AG04450 (cell line): ENCODE measurements around the gene AK2. TPM values are rescaled to one million over a fixed set of nuclear protein-coding genes. Genes with fewer than 3 reads are reported as not detected.
"Not testable (repeated sequence)": the region's sequence is repeated elsewhere in the genome, so short reads cannot be mapped to it uniquely, and the experiment has no call there.

Source experiments
- CTCF ChIA-PET: fragments of 300-600, 350-600 bp; formaldehyde crosslinking; extraction: SDS; loops from one replicate; lab custom pipeline; 2022; ENCODE audit warnings: antibody characterized with exemption, inconsistent platforms; lab: Charles Lee
- POLR2A ChIA-PET: fragments of 350-600 bp; formaldehyde crosslinking; extraction: SDS; loops from one replicate; lab custom pipeline; 2021; ENCODE audit warnings: antibody characterized with exemption, inconsistent platforms; lab: Yijun Ruan, JAX
- DNase-seq: peaks from one replicate; pipeline ENCODE4 v3.0.0-alpha.2; 2011; ENCODE audit warnings: low read depth, low spot score
- H3K27ac ChIP-seq: one replicate; pipeline ENCODE4 v1.5.1; 2012; ENCODE audit warnings: low read depth, low read length, control low read depth
- H3K27me3 ChIP-seq: one replicate; pipeline ENCODE4 v1.6.0; 2012; ENCODE audit warnings: low read length; ENCODE audit not compliant: control insufficient read depth, insufficient read depth
- H3K4me3 ChIP-seq: 2 replicates; pipeline ENCODE4 v1.5.1; 2011; ENCODE audit warnings: mild to moderate bottlenecking, low read depth, low read length, control low read depth
- H3K9me3 ChIP-seq: 2 replicates; pipeline ENCODE4 v1.5.1; 2012; ENCODE audit warnings: low read length; ENCODE audit not compliant: control insufficient read depth, insufficient read depth
- CTCF ChIP-seq: IDR thresholded peaks from 2 replicates; pipeline ENCODE4 v1.5.1; 2011; ENCODE audit warnings: low read depth, low read length, control low read depth, inconsistent platforms
- polyA plus RNA-seq: library from polyadenylated mRNA; depleted of rRNA; stranded (reverse); fragments of >200 nt; gene quantifications from 2 replicates; pipeline ENCODE4 v1.2.3, GENCODE V29; 2011

The AK2 gene
- polyA plus RNA-seq, 1 experiment, result 129 TPM

- H3K27me3 ChIP-seq, result no peaks in the 10 kb centered on the region
- CTCF ChIA-PET, result interaction anchor here (0.9 to 3.0 kb wide), 2 partner anchors 9 to 64 kb away, joined by 4 to 14 read pairs; no protein-coding TSS in a partner anchor
- POLR2A ChIA-PET, result no interaction called here
- H3K9me3 ChIP-seq, result no peaks in the 10 kb centered on the region
- no peak for DNase-seq
- H3K4me3 ChIP-seq, result no peak overlapping the region
- peak overlapping the region; percentile 74 for H3K27ac ChIP-seq
- TF ChIP-seq CTCF, result no peak
Observed at GRCh38 chr1:32997381-32997891, 39.2 kb downstream of the AK2 start.

GRCh38 chr1:32993324-32993636, 43.4 kb downstream of the AK2 start:
- H3K27me3 ChIP-seq, H3K9me3 ChIP-seq, DNase-seq, H3K27ac ChIP-seq, H3K4me3 ChIP-seq: not testable (repeated sequence)
- CTCF ChIA-PET, result interaction anchor here (1.3 to 2.8 kb wide), 3 partner anchors 12 to 60 kb away, joined by 4 to 12 read pairs (median 4); no protein-coding TSS in a partner anchor
- POLR2A ChIA-PET, result interaction anchor here (1.0 kb wide), 1 partner anchor 54 kb away, joined by 5 read pairs; no protein-coding TSS in a partner anchor

GRCh38 chr1:32992489-32993323, 44.0 kb downstream of the AK2 start:
- POLR2A ChIA-PET, result interaction anchor here (0.8 to 1.3 kb wide), 3 partner anchors 12 to 29 kb away, joined by 3 to 5 read pairs (median 3); no protein-coding TSS in a partner anchor

GRCh38 chr1:32991819-32992488, 44.7 kb downstream of the AK2 start:
- CTCF ChIA-PET, result interaction anchor here (1.2 to 2.8 kb wide), 4 partner anchors 9 to 135 kb away, joined by 3 to 12 read pairs (median 4); no protein-coding TSS in a partner anchor

More at GRCh38 chr1:32992489-32993323, 44.0 kb downstream of the AK2 start:
- CTCF ChIA-PET, result interaction anchor here (1.2 to 2.8 kb wide), 5 partner anchors 9 to 135 kb away, joined by 3 to 12 read pairs (median 4); no protein-coding TSS in a partner anchor
- peak overlapping the region; percentile 77 for H3K27ac ChIP-seq
- H3K4me3 ChIP-seq, result no peak overlapping the region
- no peaks in the 10 kb centered on the region for H3K9me3 ChIP-seq
- H3K27me3 ChIP-seq, result no peaks in the 10 kb centered on the region
- TF ChIP-seq CTCF, result no peak
- no peak for DNase-seq

More at GRCh38 chr1:32991819-32992488, 44.7 kb downstream of the AK2 start:
- Histone ChIP-seq H3K4me3 (no peak overlapping the region), H3K27ac (peak overlapping the region; percentile 3), H3K27me3 (no peaks in the 10 kb centered on the region), H3K9me3 (no peaks in the 10 kb centered on the region)
- TF ChIP-seq CTCF, result no peak
- DNase-seq, result no peak
- POLR2A ChIA-PET, result interaction anchor here (0.8 to 1.3 kb wide), 3 partner anchors 13 to 28 kb away, joined by 3 to 5 read pairs (median 3); no protein-coding TSS in a partner anchor
